Measurements from ENCODE around the gene ETF1.

Gene ETF1

DNA sequence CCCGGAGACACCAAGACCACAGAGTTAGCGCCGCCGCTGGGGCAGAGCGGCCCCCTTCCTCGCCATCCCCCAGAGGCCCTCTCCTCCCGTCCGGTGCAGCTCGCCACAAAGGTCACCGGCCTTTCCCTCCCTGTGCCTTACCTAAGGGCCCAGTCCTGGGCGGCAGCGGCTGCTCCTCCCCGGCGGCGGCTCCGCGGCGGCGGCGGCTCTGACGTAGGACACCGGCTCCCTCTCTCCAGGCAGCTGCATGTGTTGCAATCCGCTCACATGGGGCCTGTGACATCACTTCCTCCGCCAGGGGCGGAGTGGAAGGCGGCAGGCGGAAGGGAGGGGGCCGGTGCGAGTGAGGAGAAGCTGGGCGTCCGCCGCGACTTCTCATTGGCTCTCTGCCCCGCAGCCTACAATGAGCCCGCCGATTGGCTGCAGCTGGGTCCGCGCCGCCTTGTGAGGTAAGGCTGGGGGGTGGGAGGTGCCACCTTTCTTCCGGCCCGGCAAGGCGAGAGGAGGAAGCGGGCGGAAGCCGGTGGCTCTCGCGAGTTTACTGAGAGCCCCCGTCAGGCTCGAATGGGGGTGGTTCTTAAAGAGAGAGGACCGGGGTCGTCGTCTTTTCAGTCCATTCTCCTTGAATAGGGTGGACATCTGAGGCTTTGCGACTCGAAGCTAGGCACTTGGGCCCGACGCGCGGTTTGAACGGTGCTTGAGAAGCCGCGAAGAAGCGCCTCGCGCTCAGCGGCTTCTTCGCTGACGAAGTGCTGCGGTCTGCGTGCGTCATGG lies at the start of gene ETF1:
Gene ETF1 (minus strand): TSS at position 281 of the 774 bp plus-strand sequence. CDS start 318 bp downstream, outside the sequence.
- DNase-seq = peak; percentile 100

DNA sequence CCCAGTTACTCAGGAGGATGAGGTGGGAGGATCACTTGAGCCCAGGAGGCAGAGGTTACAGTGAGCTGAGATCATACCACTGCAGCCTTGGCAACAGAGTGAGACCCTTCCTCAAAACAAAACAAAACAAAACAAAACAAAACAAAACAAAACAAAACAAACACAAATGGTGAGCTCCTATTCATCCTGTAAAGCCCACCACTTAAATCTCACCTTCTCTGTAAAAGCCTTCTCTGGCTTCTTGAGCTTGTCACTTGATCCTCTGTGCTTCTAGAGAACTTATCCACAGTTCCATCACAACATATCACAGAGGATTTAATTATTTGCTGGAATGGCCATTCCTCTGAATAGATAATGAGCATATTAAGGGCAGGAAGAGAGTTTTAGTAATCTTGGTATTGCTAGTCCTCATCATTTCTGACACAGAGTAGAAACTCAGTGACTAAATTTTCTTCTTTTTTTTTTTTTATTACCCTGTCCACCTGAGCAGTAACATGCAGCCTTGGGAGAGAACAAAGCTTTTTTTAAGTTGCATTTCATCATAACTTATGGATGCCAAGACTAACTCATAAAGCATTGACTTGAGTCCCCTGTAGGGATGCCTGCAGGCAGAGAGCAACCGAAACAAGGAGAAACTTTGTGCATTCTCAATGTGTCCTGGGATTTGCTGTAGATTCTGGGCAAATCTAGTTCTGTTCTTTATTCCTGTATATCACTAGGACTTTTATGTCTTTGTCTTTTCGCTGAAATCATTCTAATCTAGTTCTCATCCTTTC lies 45.2 kb upstream of the ETF1 start:
- no peak for DNase-seq

DNA sequence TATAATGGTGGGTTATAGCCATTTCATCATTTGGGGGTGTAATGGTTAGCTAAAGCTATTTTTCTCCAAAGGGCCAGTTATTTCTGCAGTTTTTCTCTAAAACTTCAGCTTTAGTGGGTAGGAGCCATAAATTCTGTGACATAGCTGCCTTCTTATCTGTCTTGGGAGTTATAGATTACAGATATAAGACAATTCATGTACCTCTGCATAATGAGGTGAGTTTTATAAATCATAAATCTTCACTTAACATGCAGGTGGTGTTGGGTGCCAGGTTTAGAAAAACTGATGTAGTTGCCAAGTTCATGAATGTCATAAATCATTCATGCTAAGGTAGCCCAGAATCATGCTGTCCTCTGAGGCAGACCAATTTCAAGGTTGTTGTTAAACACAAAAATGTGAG lies 42.1 kb upstream of the ETF1 start:
- no peak for DNase-seq

DNA sequence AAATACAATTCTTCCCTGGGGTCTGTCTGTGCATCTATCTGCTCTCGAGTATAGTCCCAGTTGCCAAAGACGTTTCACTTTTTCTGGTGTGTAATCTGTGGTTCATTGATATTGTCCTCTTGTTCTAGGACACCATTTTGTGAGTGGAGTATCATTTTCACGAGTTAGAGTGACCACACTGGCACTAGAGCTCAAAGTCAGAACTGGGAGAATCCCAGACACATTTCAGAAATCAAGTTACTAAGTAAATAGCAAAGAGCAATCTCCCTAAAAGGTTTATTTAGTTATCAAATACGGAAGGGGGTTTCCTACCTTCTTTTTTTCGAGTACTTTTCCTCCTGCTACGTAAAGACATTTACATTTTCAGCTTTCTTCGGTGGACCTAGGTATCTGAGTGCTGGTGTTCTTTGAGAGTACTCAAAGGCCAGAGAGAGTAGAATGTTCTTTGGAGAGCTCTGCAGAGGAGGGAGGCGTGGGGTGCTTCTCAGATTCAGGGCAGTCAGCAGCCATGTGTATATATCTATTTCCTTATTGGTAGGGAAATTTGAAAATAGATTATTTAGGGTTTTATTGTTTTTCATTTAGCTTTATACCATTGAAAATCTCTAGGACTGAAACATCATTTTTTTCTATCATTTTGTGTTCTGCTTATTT lies 41.1 kb upstream of the ETF1 start:
- peak; percentile 52 for DNase-seq

DNA sequence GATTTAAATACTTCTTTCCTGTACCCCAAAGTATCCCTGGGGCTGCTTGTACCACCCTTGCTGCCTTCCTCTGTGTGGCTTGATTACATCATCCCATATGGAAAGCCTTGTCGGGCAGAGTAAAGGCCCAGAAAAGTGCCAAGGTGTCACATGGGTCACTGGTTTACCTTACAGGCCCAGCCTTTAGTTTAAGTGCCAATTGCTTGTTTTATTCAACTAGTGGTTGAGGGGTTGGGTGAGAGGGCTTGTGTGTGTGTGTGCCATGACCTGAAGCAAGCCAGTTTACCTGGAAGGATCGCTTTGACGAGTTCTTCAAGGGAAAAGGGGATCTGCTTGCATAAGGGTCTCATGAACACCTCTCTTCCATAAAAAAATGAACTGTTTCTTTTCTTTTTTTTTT lies 39.9 kb upstream of the ETF1 start:
- DNase-seq = no peak

DNA sequence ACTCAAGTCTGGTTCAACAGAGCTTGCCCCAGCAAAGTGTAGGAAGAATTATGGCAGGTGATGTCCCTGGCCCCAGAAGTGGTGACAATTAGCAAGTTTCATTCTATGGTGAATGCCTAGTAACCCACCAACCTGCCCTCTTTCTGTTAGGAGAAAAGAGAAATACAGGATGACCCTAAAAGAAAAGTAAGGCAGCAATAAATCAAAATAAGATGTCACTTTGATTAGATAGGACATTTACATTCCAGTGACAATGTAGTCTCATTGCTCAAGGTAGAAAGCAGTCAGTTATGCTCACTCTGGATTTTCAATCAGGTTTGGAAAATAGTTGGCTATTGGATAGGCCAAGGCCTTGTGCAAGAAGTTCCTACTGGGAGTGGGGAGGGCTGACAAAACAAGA lies 37.7 kb upstream of the ETF1 start:
- DNase-seq = no peak

DNA sequence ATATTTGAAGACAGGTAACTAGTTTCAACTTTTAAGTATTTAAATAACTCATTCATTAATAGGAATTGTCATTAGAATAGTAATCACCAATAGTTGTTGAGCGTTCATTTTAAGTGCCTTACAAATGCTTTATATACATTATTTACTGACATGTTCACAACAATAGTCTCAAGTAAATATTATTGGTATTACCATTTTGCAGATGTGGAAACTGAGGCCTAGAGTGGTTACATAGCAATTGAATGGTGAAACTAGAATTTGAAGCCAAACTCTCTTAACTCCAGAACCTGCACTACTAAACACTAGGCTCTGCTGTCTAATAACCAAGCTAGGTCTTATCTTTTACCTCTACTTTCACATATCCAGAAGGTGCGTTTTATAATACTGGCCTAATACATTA lies 37.0 kb upstream of the ETF1 start:
- no peak for DNase-seq

DNA sequence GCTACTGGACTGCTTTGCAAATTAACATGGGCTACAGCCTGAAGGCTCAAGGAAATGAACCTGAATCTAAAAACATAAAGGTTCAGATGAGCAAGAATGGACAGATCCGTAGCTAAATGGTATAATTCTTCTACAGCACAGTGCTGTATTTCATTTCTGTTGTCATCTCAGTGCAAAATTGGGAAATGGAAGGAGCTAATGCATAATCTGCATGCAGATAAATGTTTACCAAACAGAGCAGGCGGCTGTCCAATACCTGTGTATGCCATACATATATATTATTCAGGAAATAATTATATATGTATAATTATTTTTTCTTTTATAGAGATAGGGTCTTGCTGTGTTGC lies 36.5 kb upstream of the ETF1 start:
- DNase-seq = no peak

DNA sequence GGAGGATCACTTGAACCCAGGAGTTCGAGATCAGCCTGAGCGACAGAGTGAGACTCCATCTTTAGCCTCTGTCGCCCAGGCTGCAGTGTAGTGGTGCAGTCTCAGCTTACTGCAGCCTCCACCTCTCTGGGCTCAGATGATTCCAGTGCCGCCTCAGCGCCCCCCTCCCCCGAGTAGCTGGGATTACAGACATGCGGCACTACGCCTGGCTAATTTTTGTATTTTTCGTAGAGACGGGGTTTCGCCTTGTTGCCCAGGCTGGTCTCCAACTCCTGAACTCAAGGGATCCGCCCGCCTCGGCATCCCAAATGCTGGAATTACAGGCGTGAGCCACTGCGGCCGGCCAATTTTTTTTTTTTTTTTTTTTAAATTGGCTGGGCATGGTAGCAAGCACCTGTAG lies 34.4 kb upstream of the ETF1 start:
- DNase-seq = no peak

DNA sequence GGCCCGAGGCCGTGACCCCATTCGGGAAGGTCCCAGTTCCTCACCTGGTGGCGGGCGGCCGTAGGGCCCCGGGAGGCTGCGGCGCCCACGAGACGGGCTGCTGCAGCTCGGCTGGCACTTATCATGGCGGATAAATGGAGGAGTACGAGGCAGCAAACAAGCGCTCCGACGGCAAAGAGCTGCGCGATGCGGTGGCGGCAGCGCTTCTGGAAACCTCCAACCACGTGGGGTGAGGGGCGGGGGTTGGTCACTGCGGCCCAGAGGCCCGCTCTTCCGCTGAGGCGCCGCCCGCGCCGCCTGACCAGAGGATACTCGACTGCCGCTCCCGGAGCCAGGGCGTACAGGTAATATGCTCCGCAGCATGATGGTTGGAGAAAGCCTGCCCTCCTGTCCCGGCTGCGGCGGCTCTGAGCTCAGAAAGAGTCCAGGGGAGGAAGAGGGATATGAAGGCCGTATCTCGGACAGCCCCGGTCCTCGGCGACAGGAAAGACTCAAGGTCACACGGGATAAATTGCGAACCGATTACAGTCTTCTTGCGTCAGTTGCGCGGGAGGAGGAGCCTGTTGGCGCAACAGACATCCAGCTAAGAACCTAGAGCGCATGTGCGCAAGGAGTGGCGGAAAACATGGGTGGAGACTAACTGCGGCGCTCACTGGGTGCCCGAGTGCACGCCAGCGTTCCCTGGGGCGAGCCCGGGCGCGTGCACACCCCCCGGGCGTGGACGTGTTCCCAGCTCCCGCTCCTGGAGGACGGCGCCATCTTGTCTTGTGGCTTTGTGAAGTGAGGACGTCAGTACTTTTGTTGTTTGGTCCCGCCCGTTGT lies 32.4 kb upstream of the ETF1 start, which contains the start of gene HSPA9:
Gene HSPA9 (minus strand): TSS at position 208 of the 822 bp plus-strand sequence. CDS start 83 bp downstream, at position 125.
- peak; percentile 100 for DNase-seq

DNA sequence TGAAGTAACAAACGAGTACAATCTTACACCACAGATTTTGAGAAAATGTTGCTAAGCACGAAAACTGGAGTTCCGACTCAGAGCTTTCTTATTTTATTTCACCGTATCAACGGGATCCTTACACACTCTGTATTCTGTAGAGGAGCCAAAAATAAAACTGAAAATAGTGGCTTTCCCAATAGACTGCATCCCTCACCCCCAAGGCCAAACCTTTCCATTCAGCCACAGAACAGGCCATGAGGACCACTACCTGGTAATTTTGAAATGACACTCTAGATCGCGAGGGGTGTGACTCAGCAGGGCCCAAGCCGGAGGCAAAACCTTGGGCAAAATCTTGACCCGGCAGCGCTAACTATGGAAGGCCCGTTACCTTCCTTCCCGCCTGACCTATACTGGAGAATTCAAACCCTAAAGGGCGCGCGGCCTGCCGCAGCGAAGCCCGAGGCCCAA lies 31.7 kb upstream of the ETF1 start:
- no peak for DNase-seq

DNA sequence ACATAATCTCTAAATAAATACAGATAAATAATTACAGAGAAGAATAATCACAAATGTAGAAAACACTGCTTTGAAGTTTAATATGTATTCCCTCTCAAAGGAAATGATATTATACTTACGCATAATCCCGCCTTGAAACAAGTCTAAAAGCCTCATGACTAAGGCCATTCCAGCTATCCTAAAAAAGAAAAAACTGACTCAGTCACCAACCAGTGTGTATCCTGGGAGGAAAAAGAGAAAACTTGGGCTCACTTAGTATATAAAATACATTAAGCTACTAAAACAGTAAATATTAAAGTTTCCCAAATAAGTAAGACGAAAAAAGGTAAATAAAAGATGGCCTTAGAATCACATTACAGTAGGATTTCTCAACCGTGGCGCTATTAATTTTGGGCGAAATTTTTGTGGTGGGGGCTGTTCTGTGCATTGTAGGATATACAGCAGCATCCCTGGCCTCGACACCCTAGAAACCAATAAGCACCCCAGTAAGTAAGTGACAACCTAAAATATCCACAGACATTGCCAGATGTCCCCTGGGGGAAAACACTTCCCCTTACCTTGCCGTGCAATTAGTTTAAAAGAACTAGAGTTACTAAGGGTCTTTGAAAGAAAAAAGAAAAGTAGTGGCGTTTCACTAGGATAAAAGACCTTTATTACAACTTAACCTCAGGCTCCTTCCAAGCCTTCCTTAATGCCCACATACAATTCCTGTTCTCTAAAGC lies 31.1 kb upstream of the ETF1 start:
- no peak for DNase-seq

DNA sequence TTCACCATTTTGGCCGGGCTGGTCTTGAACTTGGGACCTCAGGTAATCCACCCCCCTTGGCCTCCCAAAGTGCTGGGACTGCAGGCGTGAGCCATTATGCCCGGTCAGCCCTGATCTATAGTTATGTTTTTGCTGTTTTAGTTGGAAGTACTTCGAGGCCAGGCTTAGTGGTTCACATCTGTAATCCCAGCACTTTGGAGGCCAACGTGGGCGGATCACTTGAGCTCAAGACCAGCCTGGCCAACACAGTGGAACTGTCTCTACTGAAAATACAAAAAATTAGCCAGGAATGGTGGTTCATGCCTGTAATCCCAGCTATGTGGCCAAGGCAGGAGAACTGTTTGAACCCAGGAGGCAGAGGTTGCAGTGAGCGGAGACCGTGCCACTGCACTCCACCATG lies 30.2 kb upstream of the ETF1 start:
- DNase-seq = no peak

DNA sequence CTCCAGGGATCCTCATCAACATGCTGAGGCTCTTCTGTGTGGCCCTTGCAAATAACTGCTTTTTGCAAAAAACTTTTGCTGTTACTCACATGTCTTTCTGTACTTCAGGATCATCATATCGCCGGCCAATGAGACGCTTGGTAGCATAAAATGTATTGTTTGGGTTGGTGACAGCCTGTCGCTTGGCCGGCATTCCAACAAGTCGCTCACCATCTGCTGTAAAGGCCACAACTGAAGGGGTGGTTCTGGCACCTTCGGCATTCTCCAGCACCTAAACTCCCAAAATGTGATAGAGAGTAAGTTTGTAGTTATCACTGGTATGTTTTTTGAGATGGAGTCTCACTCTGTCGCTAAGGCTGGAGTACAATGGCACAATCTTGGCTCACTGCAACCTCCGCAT lies 27.8 kb upstream of the ETF1 start:
- no peak for DNase-seq

DNA sequence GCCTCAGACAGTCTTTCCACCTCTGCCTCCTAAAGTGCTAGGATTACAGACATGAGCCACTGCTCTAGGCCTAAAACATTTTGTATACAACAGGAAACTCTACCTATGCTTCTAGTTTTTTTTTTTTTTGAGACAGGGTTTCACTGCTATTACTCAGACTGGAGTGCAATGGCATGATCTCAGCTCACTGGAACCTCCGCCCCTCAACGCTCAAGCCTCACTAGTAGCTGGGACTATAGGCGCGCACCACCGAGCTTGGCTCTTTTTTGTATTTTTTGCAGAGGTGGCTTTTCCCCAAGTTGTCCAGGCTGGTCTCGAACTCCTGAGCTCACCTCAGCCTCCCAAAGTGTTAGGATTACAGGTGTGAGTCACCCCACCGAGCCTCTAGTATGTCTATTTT lies 26.7 kb upstream of the ETF1 start:
- DNase-seq = peak; percentile 32

DNA sequence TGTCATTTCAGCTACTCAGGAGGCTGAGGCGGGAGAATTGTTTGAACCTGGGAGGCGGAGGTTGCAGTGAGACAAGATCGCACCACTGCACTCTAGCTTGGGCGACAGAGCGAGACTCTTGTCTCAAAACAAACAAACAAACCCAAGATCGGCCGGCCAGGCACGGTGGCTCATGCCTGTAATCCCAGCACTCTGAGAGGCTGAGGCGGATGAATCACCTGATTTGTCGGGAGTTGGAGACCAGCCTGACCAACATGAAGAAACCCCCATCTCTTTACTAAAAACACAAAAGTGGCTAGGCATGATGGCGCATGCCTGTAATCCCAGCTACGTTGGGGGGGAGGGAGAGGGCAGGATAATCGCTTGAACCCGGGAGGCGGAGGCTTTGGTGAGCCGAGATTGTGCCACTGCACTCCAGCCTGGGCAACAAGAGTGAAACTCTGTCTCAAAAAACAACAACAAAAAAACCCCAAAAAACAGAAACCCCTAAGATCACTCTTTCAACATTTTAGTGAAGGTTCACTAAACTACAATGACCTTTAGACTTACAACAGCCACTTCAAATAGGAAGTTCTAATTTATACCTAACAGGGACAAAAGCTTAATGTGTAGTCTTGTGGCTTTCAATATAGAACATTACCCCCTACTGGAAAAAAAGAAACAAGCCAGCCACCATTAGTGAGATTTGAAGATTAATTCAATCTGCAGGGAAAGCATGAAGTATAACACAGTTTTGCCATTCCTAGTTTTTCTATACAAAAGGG lies 25.2 kb upstream of the ETF1 start:
- peak; percentile 74 for DNase-seq

DNA sequence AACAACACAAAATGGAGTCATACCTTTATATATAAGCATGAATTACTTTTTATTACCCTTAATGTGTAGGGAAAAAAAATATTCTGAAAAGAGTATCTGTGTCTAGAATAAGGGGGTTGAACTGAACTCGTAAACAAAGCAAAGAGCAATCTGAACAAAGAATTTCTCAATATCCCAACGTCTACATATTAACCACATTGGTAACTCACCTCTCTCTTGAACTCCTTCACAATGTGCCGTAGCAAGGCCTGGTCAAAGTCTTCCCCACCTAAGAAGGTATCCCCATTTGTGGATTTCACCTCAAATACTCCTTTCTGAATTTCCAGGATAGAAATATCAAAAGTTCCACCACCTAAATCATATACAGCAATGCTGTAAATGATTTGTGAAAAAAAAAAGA lies 23.8 kb upstream of the ETF1 start:
- no peak for DNase-seq

DNA sequence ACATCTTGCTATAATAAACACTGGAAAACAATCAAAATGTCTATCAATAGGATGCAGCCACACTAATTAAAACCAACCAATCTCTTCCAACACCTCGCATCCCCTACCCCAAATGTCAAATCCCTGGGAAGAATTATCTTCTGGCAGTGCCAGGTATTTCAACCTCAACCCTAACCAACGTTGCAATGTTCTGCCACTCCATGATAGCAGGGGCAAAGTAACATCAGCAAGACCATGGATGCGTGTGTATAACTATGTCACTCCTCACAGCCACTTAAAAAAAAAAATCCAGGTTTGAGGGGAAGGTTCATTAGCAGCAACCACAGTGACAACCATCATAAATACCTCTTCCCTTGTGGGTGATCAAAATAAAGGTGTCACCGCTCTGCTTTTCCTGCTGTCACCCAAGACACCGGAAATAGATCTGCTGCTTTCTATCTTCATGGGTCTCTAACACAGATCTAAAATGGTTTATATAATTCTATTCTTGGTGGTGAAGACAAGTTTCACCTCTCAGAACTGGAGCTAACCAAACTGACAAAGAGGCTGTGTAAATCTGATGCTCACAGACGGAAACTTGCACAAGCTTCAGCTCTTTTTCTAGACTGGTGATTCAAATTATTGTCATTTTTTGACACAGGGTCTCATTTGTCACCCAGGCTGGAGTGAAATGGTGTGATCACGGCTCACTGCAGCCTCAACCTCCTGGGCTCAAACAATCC lies 22.2 kb upstream of the ETF1 start:
- no peak for DNase-seq

DNA sequence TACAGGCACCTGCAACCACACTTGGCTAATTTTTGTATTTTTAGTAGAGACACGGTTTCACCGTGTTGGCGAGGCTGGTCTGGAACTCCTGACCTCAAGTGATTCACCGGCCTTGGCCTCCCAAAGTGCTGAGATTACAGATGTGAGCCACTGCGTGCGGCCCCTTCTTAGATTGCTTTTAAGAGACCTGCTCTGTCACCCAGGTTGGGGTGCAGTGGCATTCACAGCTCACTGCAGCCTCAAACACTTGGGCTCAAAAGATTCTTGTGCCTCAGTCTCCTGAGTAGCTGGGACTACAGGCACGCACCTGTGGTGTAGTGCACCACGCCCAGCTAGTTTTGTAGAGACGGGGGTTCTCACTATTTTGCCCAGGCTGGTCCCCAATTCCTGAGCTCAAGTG lies 21.2 kb upstream of the ETF1 start:
- DNase-seq = no peak

DNA sequence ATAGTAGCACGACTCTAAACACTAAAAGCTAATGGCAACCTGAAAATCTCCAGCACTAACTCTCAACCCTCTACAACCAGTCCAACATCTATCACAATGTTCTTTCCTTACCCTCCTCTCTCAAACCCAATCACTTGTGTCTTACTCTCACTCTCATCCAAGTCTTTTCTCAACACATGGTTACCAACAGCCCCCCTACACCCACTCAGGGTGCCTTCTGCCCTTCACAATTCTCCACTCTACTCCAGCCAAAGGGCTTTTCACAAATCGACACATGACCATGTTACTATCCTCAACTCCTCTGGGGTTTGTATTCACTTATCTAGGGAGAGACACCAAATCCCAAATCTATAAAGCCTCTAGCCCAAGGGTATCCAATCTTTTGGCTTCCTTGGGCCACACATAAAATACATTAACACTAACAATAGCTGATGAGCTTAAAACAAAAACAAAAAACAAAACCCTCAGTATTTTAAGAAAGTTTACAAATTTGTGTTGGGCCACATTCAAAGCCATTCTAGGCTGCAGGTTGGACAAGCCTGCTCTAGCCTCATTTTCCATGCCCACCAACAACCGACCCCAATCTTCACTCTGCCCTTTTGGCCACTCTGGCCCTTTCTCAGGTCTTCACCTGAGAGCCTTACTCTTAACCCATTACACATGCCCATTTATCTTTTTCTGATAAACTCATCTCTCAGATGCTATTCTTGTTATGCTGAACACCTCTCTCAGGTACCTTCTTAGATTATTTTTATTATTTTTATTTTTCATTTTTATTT lies 20.5 kb upstream of the ETF1 start:
- no peak for DNase-seq

Data from DMS53 (cell line).